Activated CD8-positive, alpha-beta T cell treated with anti-CD3 and anti-CD28 coated beads for 36 hours (primary cell): ENCODE measurements around the gene ANK3. TPM values are rescaled to one million over a fixed set of nuclear protein-coding genes. Genes with fewer than 3 reads are reported as not detected.

Source experiments
- ATAC-seq: fragments of 200-7000 bp; cut with Tn5 transposase; one replicate; pipeline ENCODE4 v1.10.0; 2021; ENCODE audit warnings: mild to moderate bottlenecking, moderate library complexity
- CTCF ChIA-PET: fragments of 350-600 bp; sonication (Branson Sonifier 250); formaldehyde crosslinking; loops from one replicate; lab custom pipeline; 2021; ENCODE audit warnings: antibody characterized with exemption; lab: Charles Lee
- POLR2A ChIA-PET: fragments of 350-600 bp; sonication (Branson Sonifier 250); formaldehyde crosslinking; loops from one replicate; lab custom pipeline; 2021; ENCODE audit warnings: antibody characterized with exemption; lab: Charles Lee
- DNase-seq: peaks from one replicate; pipeline ENCODE4 v3.0.0-alpha.2; 2020
- H3K27ac Mint-ChIP-seq: one replicate; pipeline ENCODE4 v1.8.0; 2021; ENCODE audit warnings: mild to moderate bottlenecking, mixed read lengths
- H3K27me3 Mint-ChIP-seq: one replicate; pipeline ENCODE4 v1.8.0; 2021; ENCODE audit warnings: mixed read lengths
- H3K36me3 Mint-ChIP-seq: one replicate; pipeline ENCODE4 v1.8.0; 2021; ENCODE audit warnings: low read depth, mixed read lengths
- H3K4me1 Mint-ChIP-seq: one replicate; pipeline ENCODE4 v1.8.0; 2021; ENCODE audit warnings: low read depth, mixed read lengths
- H3K4me3 Mint-ChIP-seq: one replicate; pipeline ENCODE4 v1.8.0; 2021; ENCODE audit warnings: mild to moderate bottlenecking, moderate library complexity, mixed read lengths
- H3K9me3 Mint-ChIP-seq: one replicate; pipeline ENCODE4 v1.8.0; 2021; ENCODE audit warnings: mixed read lengths
- intact Hi-C: fragments of 100-400 bp; cut with micrococcal nuclease; formaldehyde crosslinking; loops from one replicate; pipeline ENCODE4 v1.10.0; 2022
- total RNA-seq, 2 experiments: library from RNA; stranded (reverse); gene quantifications; one replicate each; pipeline ENCODE4 v1.2.3, GENCODE V29; 2021
- TF ChIP-seq, protein P1 (sequence below): fragments of 200-600 bp; IDR thresholded peaks from one replicate; pipeline ENCODE4 v1.8.0; 2022; ENCODE audit warnings: antibody characterized with exemption, mild to moderate bottlenecking

ANK3 gene
- total RNA-seq, 2 experiments from 2014 or later: 10.3 to 12.0 TPM

- Mint-ChIP-seq H3K27ac (no peak overlapping the region), H3K27me3 (no peaks in the 10 kb centered on the region), H3K36me3 (no peaks in the 10 kb centered on the region), H3K4me1 (no peaks in the 10 kb centered on the region), H3K9me3 (no peaks in the 10 kb centered on the region), H3K4me3 (no peak overlapping the region)
- ATAC-seq (no peak), DNase-seq (no peak)
- ChIA-PET CTCF (interaction anchor here (1.3 kb wide), 1 partner anchor 9 kb away, joined by 3 read pairs; no protein-coding TSS in a partner anchor), POLR2A (no interaction called here)
- intact Hi-C loops: no loop called here
- TF ChIP-seq, protein P1, sequence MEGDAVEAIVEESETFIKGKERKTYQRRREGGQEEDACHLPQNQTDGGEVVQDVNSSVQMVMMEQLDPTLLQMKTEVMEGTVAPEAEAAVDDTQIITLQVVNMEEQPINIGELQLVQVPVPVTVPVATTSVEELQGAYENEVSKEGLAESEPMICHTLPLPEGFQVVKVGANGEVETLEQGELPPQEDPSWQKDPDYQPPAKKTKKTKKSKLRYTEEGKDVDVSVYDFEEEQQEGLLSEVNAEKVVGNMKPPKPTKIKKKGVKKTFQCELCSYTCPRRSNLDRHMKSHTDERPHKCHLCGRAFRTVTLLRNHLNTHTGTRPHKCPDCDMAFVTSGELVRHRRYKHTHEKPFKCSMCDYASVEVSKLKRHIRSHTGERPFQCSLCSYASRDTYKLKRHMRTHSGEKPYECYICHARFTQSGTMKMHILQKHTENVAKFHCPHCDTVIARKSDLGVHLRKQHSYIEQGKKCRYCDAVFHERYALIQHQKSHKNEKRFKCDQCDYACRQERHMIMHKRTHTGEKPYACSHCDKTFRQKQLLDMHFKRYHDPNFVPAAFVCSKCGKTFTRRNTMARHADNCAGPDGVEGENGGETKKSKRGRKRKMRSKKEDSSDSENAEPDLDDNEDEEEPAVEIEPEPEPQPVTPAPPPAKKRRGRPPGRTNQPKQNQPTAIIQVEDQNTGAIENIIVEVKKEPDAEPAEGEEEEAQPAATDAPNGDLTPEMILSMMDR: no peak
Observed at GRCh38 chr10:60258429-60258797, 131.3 kb downstream of the ANK3 start.

DNA sequence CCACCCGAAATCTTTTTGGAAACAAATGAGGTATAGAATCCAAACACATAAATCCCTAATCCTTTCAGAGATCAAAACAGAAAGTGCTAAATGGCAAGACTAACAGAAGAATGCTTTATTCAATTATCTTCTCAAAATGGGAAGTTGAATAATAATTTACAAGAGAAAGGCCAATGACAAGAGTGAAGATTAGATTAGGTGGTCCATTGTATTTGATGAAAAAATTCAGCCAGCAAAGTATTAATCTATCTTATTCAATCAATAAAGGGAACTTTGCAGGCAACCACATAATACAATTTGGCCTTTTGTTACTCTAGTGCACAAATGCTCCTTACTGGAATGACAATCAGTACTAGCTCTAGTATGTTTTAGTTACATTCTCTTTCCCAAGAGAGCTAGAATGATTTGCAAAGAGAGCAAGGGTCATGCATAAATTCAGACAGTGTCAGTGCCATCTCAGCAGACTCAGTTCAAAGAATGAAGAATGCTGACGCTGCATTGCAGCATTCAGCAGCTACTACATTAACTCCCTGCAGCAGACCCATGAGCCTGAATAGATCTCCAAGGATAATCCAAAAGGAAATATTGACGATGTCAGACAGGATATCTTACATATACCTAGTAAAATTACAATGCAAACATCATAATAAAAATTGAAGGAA is 131.8 kb downstream of the ANK3 start:
- Mint-ChIP-seq H3K4me1 (no peaks in the 10 kb centered on the region), H3K4me3 (no peak overlapping the region), H3K9me3 (no peaks in the 10 kb centered on the region), H3K27me3 (no peaks in the 10 kb centered on the region), H3K27ac (no peak overlapping the region), H3K36me3 (no peaks in the 10 kb centered on the region)
- CTCF ChIA-PET: interaction anchor here (1.3 kb wide), 1 partner anchor 10 kb away, joined by 3 read pairs; no protein-coding TSS in a partner anchor
- no peak for DNase-seq
- TF ChIP-seq, protein P1: no peak
- POLR2A ChIA-PET: no interaction called here
- intact Hi-C loops: no loop called here
- ATAC-seq: no peak

GRCh38 chr10:60254776-60255175 is 134.9 kb downstream of the ANK3 start:
- ChIA-PET CTCF (no interaction called here), POLR2A (no interaction called here)

DNA sequence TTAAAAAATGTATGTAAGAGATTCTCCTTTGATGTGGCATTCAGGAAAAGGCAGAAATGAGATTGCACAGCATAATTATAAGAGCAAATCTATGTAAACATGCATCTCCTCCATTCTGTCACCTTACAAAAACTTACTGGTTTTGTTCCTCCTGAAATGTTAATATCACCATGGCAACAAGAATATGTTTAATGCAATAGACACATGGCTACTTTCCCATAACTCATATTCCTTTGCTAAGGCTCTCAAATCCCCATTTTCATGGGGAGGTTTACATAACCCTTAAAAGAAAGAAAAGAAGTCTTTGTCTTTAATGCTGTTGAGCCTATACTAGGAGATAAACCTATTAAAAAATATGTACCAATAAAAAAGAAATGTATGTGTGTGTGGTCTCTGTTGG is 136.2 kb downstream of the ANK3 start:
- no peaks in the 10 kb centered on the region for H3K27me3 Mint-ChIP-seq
- POLR2A ChIA-PET: no interaction called here

More at GRCh38 chr10:60254776-60255175, 134.9 kb downstream of the ANK3 start:
- H3K27ac Mint-ChIP-seq: no peak overlapping the region
- DNase-seq (no peak), ATAC-seq (no peak)
- no peak overlapping the region for H3K4me3 Mint-ChIP-seq
- intact Hi-C loops: no loop called here
- H3K27me3 Mint-ChIP-seq: no peaks in the 10 kb centered on the region
- TF ChIP-seq, protein P1: no peak
- no peaks in the 10 kb centered on the region for H3K4me1 Mint-ChIP-seq
- H3K36me3 Mint-ChIP-seq: no peaks in the 10 kb centered on the region
- H3K9me3 Mint-ChIP-seq: no peaks in the 10 kb centered on the region

GRCh38 chr10:60252688-60253087 is 137.0 kb downstream of the ANK3 start:
- ChIA-PET POLR2A (no interaction called here), CTCF (no interaction called here)
- no peak overlapping the region for H3K4me3 Mint-ChIP-seq
- TF ChIP-seq, protein P1: no peak
- H3K36me3 Mint-ChIP-seq: no peaks in the 10 kb centered on the region
- no peaks in the 10 kb centered on the region for H3K4me1 Mint-ChIP-seq
- no peak overlapping the region for H3K27ac Mint-ChIP-seq
- intact Hi-C loops: no loop called here
- ATAC-seq: no peak
- no peaks in the 10 kb centered on the region for H3K27me3 Mint-ChIP-seq
- H3K9me3 Mint-ChIP-seq: no peaks in the 10 kb centered on the region
- DNase-seq: no peak

More for the DNA sequence above, 136.2 kb downstream of the ANK3 start:
- H3K4me3 Mint-ChIP-seq: no peak overlapping the region
- CTCF ChIA-PET: no interaction called here
- H3K27ac Mint-ChIP-seq: no peak overlapping the region
- H3K36me3 Mint-ChIP-seq: no peaks in the 10 kb centered on the region
- no peaks in the 10 kb centered on the region for H3K9me3 Mint-ChIP-seq
- TF ChIP-seq, protein P1: no peak
- H3K4me1 Mint-ChIP-seq: no peaks in the 10 kb centered on the region
- intact Hi-C loops: no loop called here
- DNase-seq: no peak
- ATAC-seq: no peak
